ENCODE data around the gene C2CD4C. TPM values are rescaled to one million over a fixed set of nuclear protein-coding genes. Genes with fewer than 3 reads are reported as not detected.
A peak's percentile ranks its signal among the peaks of the same experiment; 100 is the strongest.

Gene C2CD4C
- total and polyA plus RNA-seq, 4 donors, result 8.7 to 32.6 (median 20.1) TPM

- Histone ChIP-seq H3K4me1 (ENCODE audit: control insufficient read depth, insufficient read depth, low read length) (peaks cover 40% of the 10 kb centered on the region), H3K27me3 (ENCODE audit: control insufficient read depth, insufficient read depth, low read length) (no peaks in the 10 kb centered on the region), H3K27ac (ENCODE audit: low read depth, low read length) (no peak overlapping the region), H3K9me3 (ENCODE audit: control insufficient read depth, insufficient read depth, low read length) (no peaks in the 10 kb centered on the region), H3K36me3 (ENCODE audit: control insufficient read depth, insufficient read depth, low read length) (peaks cover 88% of the 10 kb centered on the region), H3K4me3 (ENCODE audit: low read depth, low read length) (no peak overlapping the region)
- WGBS (ENCODE audit: insufficient coverage), result 65% methylated on average over 19 of the region's 27 CpGs
- no peak for DNase-seq (ENCODE audit: low read depth in 4 of 6, low spot score in 6 of 6)
Measured at GRCh38 chr19:439167-439900, 30.4 kb upstream of the C2CD4C start.

GRCh38 chr19:438416-438958 is 29.5 kb upstream of the C2CD4C start:
- 64% methylated on average over 17 of the region's 29 CpGs for WGBS (ENCODE audit: insufficient coverage)
- Histone ChIP-seq H3K4me3 (ENCODE audit: low read depth, low read length) (no peak overlapping the region), H3K36me3 (ENCODE audit: control insufficient read depth, insufficient read depth, low read length) (peaks cover 84% of the 10 kb centered on the region), H3K27me3 (ENCODE audit: control insufficient read depth, insufficient read depth, low read length) (no peaks in the 10 kb centered on the region), H3K9me3 (ENCODE audit: control insufficient read depth, insufficient read depth, low read length) (no peaks in the 10 kb centered on the region), H3K4me1 (ENCODE audit: control insufficient read depth, insufficient read depth, low read length) (peaks cover 40% of the 10 kb centered on the region), H3K27ac (ENCODE audit: low read depth, low read length) (no peak overlapping the region)
- no peak for DNase-seq (ENCODE audit: low read depth in 4 of 6, low spot score in 6 of 6)

- peaks cover 78% of the 10 kb centered on the region for H3K36me3 ChIP-seq (ENCODE audit: control insufficient read depth, insufficient read depth, low read length)
- 59% methylated on average over 22 of the region's 22 CpGs for WGBS (ENCODE audit: insufficient coverage)
- DNase-seq (ENCODE audit: low read depth in 4 of 6, low spot score in 6 of 6), result peak in 2 of 6 donors; percentile 65 to 82
- no peaks in the 10 kb centered on the region for H3K27me3 ChIP-seq (ENCODE audit: control insufficient read depth, insufficient read depth, low read length)
- no peak overlapping the region for H3K27ac ChIP-seq (ENCODE audit: low read depth, low read length)
- peaks cover 40% of the 10 kb centered on the region for H3K4me1 ChIP-seq (ENCODE audit: control insufficient read depth, insufficient read depth, low read length)
- H3K4me3 ChIP-seq (ENCODE audit: low read depth, low read length), result no peak overlapping the region
- no peaks in the 10 kb centered on the region for H3K9me3 ChIP-seq (ENCODE audit: control insufficient read depth, insufficient read depth, low read length)
Measured at GRCh38 chr19:437041-437440, 28.1 kb upstream of the C2CD4C start.

GRCh38 chr19:436413-436950 is 27.5 kb upstream of the C2CD4C start:
- peaks cover 35% of the 10 kb centered on the region for H3K4me1 ChIP-seq (ENCODE audit: control insufficient read depth, insufficient read depth, low read length)
- WGBS (ENCODE audit: insufficient coverage), result 76% methylated on average over 24 of the region's 29 CpGs

GRCh38 chr19:435707-436412 is 26.9 kb upstream of the C2CD4C start:
- no peak for DNase-seq (ENCODE audit: low read depth in 4 of 6, low spot score in 6 of 6)

More at GRCh38 chr19:436413-436950, 27.5 kb upstream of the C2CD4C start:
- peaks cover 74% of the 10 kb centered on the region for H3K36me3 ChIP-seq (ENCODE audit: control insufficient read depth, insufficient read depth, low read length)
- no peaks in the 10 kb centered on the region for H3K27me3 ChIP-seq (ENCODE audit: control insufficient read depth, insufficient read depth, low read length)
- H3K27ac ChIP-seq (ENCODE audit: low read depth, low read length), result no peak overlapping the region
- H3K9me3 ChIP-seq (ENCODE audit: control insufficient read depth, insufficient read depth, low read length), result no peaks in the 10 kb centered on the region
- no peak overlapping the region for H3K4me3 ChIP-seq (ENCODE audit: low read depth, low read length)
- no peak for DNase-seq (ENCODE audit: low read depth in 4 of 6, low spot score in 6 of 6)

GRCh38 chr19:435056-435706 is 26.2 kb upstream of the C2CD4C start:
- H3K36me3 ChIP-seq (ENCODE audit: control insufficient read depth, insufficient read depth, low read length), result peaks cover 69% of the 10 kb centered on the region
- H3K27ac ChIP-seq (ENCODE audit: low read depth, low read length), result no peak overlapping the region
- H3K4me3 ChIP-seq (ENCODE audit: low read depth, low read length), result no peak overlapping the region
- WGBS (ENCODE audit: insufficient coverage), result 81% methylated on average over 24 of the region's 26 CpGs
- H3K27me3 ChIP-seq (ENCODE audit: control insufficient read depth, insufficient read depth, low read length), result no peaks in the 10 kb centered on the region
- no peaks in the 10 kb centered on the region for H3K9me3 ChIP-seq (ENCODE audit: control insufficient read depth, insufficient read depth, low read length)
- peaks cover 28% of the 10 kb centered on the region for H3K4me1 ChIP-seq (ENCODE audit: control insufficient read depth, insufficient read depth, low read length)
- peak in 3 of 6 donors; percentile 11 to 48 (median 35) for DNase-seq (ENCODE audit: low read depth in 4 of 6, low spot score in 6 of 6)

More at GRCh38 chr19:435707-436412, 26.9 kb upstream of the C2CD4C start:
- Histone ChIP-seq H3K4me3 (ENCODE audit: low read depth, low read length) (no peak overlapping the region), H3K36me3 (ENCODE audit: control insufficient read depth, insufficient read depth, low read length) (peaks cover 69% of the 10 kb centered on the region), H3K27me3 (ENCODE audit: control insufficient read depth, insufficient read depth, low read length) (no peaks in the 10 kb centered on the region), H3K9me3 (ENCODE audit: control insufficient read depth, insufficient read depth, low read length) (no peaks in the 10 kb centered on the region), H3K27ac (ENCODE audit: low read depth, low read length) (no peak overlapping the region), H3K4me1 (ENCODE audit: control insufficient read depth, insufficient read depth, low read length) (peaks cover 29% of the 10 kb centered on the region)
- WGBS (ENCODE audit: insufficient coverage), result 58% methylated on average over 28 of the region's 33 CpGs

GRCh38 chr19:434152-434960 is 25.4 kb upstream of the C2CD4C start:
- Histone ChIP-seq H3K36me3 (ENCODE audit: control insufficient read depth, insufficient read depth, low read length) (peaks cover 61% of the 10 kb centered on the region), H3K27ac (ENCODE audit: low read depth, low read length) (no peak overlapping the region), H3K9me3 (ENCODE audit: control insufficient read depth, insufficient read depth, low read length) (no peaks in the 10 kb centered on the region), H3K4me1 (ENCODE audit: control insufficient read depth, insufficient read depth, low read length) (peaks cover 28% of the 10 kb centered on the region), H3K27me3 (ENCODE audit: control insufficient read depth, insufficient read depth, low read length) (no peaks in the 10 kb centered on the region), H3K4me3 (ENCODE audit: low read depth, low read length) (no peak overlapping the region)
- no peak for DNase-seq (ENCODE audit: low read depth in 4 of 6, low spot score in 6 of 6)
- 93% methylated on average over 22 of the region's 22 CpGs for WGBS (ENCODE audit: insufficient coverage)

- no peaks in the 10 kb centered on the region for H3K27me3 ChIP-seq (ENCODE audit: control insufficient read depth, insufficient read depth, low read length)
- no peak for DNase-seq (ENCODE audit: low read depth in 4 of 6, low spot score in 6 of 6)
- H3K4me1 ChIP-seq (ENCODE audit: control insufficient read depth, insufficient read depth, low read length), result peaks cover 19% of the 10 kb centered on the region
- peaks cover 46% of the 10 kb centered on the region for H3K36me3 ChIP-seq (ENCODE audit: control insufficient read depth, insufficient read depth, low read length)
- H3K27ac ChIP-seq (ENCODE audit: low read depth, low read length), result no peak overlapping the region
- no peaks in the 10 kb centered on the region for H3K9me3 ChIP-seq (ENCODE audit: control insufficient read depth, insufficient read depth, low read length)
- H3K4me3 ChIP-seq (ENCODE audit: low read depth, low read length), result no peak overlapping the region
- WGBS (ENCODE audit: insufficient coverage), result 87% methylated on average over 9 of the region's 10 CpGs
Measured at GRCh38 chr19:430701-431100, 21.8 kb upstream of the C2CD4C start.

- 82% methylated on average over 14 of the region's 15 CpGs for WGBS (ENCODE audit: insufficient coverage)
- Histone ChIP-seq H3K27me3 (ENCODE audit: control insufficient read depth, insufficient read depth, low read length) (no peaks in the 10 kb centered on the region), H3K27ac (ENCODE audit: low read depth, low read length) (no peak overlapping the region), H3K36me3 (ENCODE audit: control insufficient read depth, insufficient read depth, low read length) (peaks cover 50% of the 10 kb centered on the region), H3K9me3 (ENCODE audit: control insufficient read depth, insufficient read depth, low read length) (no peaks in the 10 kb centered on the region), H3K4me3 (ENCODE audit: low read depth, low read length) (no peak overlapping the region), H3K4me1 (ENCODE audit: control insufficient read depth, insufficient read depth, low read length) (peaks cover 10% of the 10 kb centered on the region)
- no peak for DNase-seq (ENCODE audit: low read depth in 4 of 6, low spot score in 6 of 6)
Measured at GRCh38 chr19:428149-428548, 19.2 kb upstream of the C2CD4C start.
